H1 (cell line): ENCODE results near the gene ZNF814. TPM values are rescaled to one million over a fixed set of nuclear protein-coding genes. Genes with fewer than 3 reads are reported as not detected.

ENCODE experiments used
- CTCF ChIA-PET: fragments of 300-600 bp; sonication (Branson Sonifier 250); formaldehyde crosslinking; loops from one replicate; lab custom pipeline; 2021; ENCODE audit not compliant: partially characterized antibody; lab: Charles Lee
- POLR2A ChIA-PET: fragments of 300-600 bp; sonication (Branson Sonifier 250); formaldehyde crosslinking; loops from one replicate; lab custom pipeline; 2021; ENCODE audit warnings: inconsistent platforms; ENCODE audit not compliant: partially characterized antibody; lab: Charles Lee
- DNase-seq, 2 experiments: peaks; one replicate each; pipeline versions ENCODE4 v3.0.0 to v3.0.0-alpha.2; 2010 to 2022; ENCODE audit warnings: low spot score in 2 of 2, low read depth in 1 of 2, mixed read lengths in 1 of 2
- FAIRE-seq: peaks from 2 replicates; lab custom pipeline; 2011; peaks lifted over from hg19 to GRCh38; lab: Jason Lieb, UNC
- H2AFZ ChIP-seq: 2 replicates; pipeline ENCODE4 v1.8.1; 2012; ENCODE audit warnings: low read length, inconsistent platforms
- H2AK5ac ChIP-seq: 2 replicates; pipeline ENCODE4 v1.6.1; 2013; ENCODE audit warnings: low read depth, low read length
- H2BK120ac ChIP-seq: replicated peaks from 2 replicates; pipeline ENCODE3; 2013; ENCODE audit warnings: low read depth, low read length, inconsistent platforms
- H2BK12ac ChIP-seq: 2 replicates; pipeline ENCODE4 v1.6.1; 2013; ENCODE audit warnings: low read depth, low read length
- H2BK15ac ChIP-seq: 2 replicates; pipeline ENCODE4 v1.6.1; 2013; ENCODE audit warnings: low read length
- H2BK20ac ChIP-seq: 2 replicates; pipeline ENCODE4 v1.6.1; 2013; ENCODE audit warnings: low read length
- H2BK5ac ChIP-seq: 2 replicates; pipeline ENCODE4 v1.6.1; 2013; ENCODE audit warnings: low read depth, low read length
- H3K14ac ChIP-seq: 2 replicates; pipeline ENCODE4 v1.6.1; 2013; ENCODE audit warnings: inconsistent platforms; ENCODE audit not compliant: insufficient read length
- H3K18ac ChIP-seq: 2 replicates; pipeline ENCODE4 v1.6.1; 2013; ENCODE audit warnings: low read length; ENCODE audit errors: extremely low read depth
- H3K23ac ChIP-seq: 2 replicates; pipeline ENCODE4 v1.6.1; 2013; ENCODE audit warnings: inconsistent platforms; ENCODE audit not compliant: insufficient read length
- H3K23me2 ChIP-seq: 2 replicates; pipeline ENCODE4 v1.6.1; 2013; ENCODE audit warnings: low read depth, low read length
- H3K27ac ChIP-seq: 2 replicates; pipeline ENCODE4 v1.6.1; 2011; ENCODE audit warnings: low read depth, low read length, inconsistent platforms
- H3K27me3 ChIP-seq, 4 experiments: replicated peaks in 1 of 4; 1 replicate in 1 of 4; 2 replicates in 3 of 4; pipeline versions ENCODE4 v1.6.1 to v1.8.1; 2011 to 2013; ENCODE audit warnings: low read length in 3 of 4, mild to moderate bottlenecking in 3 of 4, inconsistent platforms in 2 of 4, mixed read lengths in 2 of 4, moderate library complexity in 1 of 4; ENCODE audit not compliant: control insufficient read depth in 3 of 4, insufficient read depth in 3 of 4; ENCODE audit errors: extremely low read depth in 1 of 4
- H3K36me3 ChIP-seq, 4 experiments: 2 replicates each; pipeline versions ENCODE4 v1.6.1 to v1.8.1; 2011 to 2013; ENCODE audit warnings: mild to moderate bottlenecking in 4 of 4, low read length in 3 of 4, moderate library complexity in 2 of 4, control low read depth in 1 of 4, inconsistent platforms in 1 of 4; ENCODE audit not compliant: insufficient read depth in 4 of 4, control insufficient read depth in 2 of 4
- H3K4ac ChIP-seq: replicated peaks from 2 replicates; pipeline ENCODE3; 2013; ENCODE audit warnings: low read length, low read depth, mixed read lengths, inconsistent platforms; ENCODE audit not compliant: insufficient read length
- H3K4me1 ChIP-seq, 4 experiments: replicated peaks in 1 of 4; 1 replicate in 1 of 4; 2 replicates in 3 of 4; pipeline versions ENCODE4 v1.6.1 to v1.8.1; 2011 to 2013; ENCODE audit warnings: low read length in 3 of 4, inconsistent platforms in 2 of 4, mixed read lengths in 1 of 4; ENCODE audit not compliant: insufficient read depth in 4 of 4, control insufficient read depth in 3 of 4
- H3K4me2 ChIP-seq, 2 experiments: 2 replicates each; pipeline versions ENCODE4 v1.6.1 to v1.8.1; 2011 to 2013; ENCODE audit warnings: low read depth in 2 of 2, low read length in 2 of 2, control low read depth in 1 of 2, inconsistent platforms in 1 of 2, mild to moderate bottlenecking in 1 of 2; ENCODE audit not compliant: insufficient read depth in 1 of 2
- H3K4me3 ChIP-seq, 4 experiments: fragments of 200-600, 300-600 bp in 1 of 4; sonication (generic), shearing (Covaris generic), sonication (Bioruptor Twin) in 1 of 4; 2 replicates each; pipeline versions ENCODE4 v1.5.1 to v1.8.1; 2011 to 2016; ENCODE audit warnings: low read length in 4 of 4, low read depth in 3 of 4, control low read depth in 2 of 4, inconsistent platforms in 2 of 4, mild to moderate bottlenecking in 2 of 4, mixed read lengths in 1 of 4, moderate library complexity in 1 of 4; ENCODE audit not compliant: insufficient read depth in 2 of 4; ENCODE audit errors: extremely low read depth in 1 of 4
- H3K56ac ChIP-seq: replicated peaks from 2 replicates; pipeline ENCODE3; 2013; ENCODE audit warnings: low read depth, mild to moderate bottlenecking, mixed read lengths, low read length, inconsistent platforms; ENCODE audit not compliant: insufficient read length
- H3K79me1 ChIP-seq: 2 replicates; pipeline ENCODE4 v1.6.1; 2013; ENCODE audit warnings: low read depth, low read length, control low read depth
- H3K79me2 ChIP-seq, 2 experiments: 2 replicates each; pipeline versions ENCODE4 v1.6.1 to v1.8.1; 2012 to 2013; ENCODE audit warnings: low read length in 2 of 2, mild to moderate bottlenecking in 2 of 2, inconsistent platforms in 1 of 2; ENCODE audit not compliant: insufficient read depth in 2 of 2, control insufficient read depth in 1 of 2
- H3K9ac ChIP-seq, 4 experiments: replicated peaks in 1 of 4; 1 replicate in 1 of 4; 2 replicates in 3 of 4; pipeline versions ENCODE4 v1.6.1 to v1.8.1; 2011 to 2013; ENCODE audit warnings: low read depth in 3 of 4, low read length in 3 of 4, control low read depth in 2 of 4, mild to moderate bottlenecking in 2 of 4, moderate library complexity in 2 of 4, inconsistent platforms in 1 of 4; ENCODE audit errors: extremely low read depth in 1 of 4
- H3K9me3 ChIP-seq, 2 experiments: 2 replicates each; pipeline versions ENCODE4 v1.6.1 to v1.8.1; 2012 to 2013; ENCODE audit warnings: mild to moderate bottlenecking in 2 of 2, moderate library complexity in 2 of 2, control low read depth in 1 of 2, inconsistent platforms in 1 of 2, low read depth in 1 of 2, low read length in 1 of 2, mixed read lengths in 1 of 2; ENCODE audit not compliant: insufficient read depth in 2 of 2
- H4K20me1 ChIP-seq, 2 experiments: replicated peaks in 1 of 2; 2 replicates each; pipeline versions ENCODE3 to v1.8.1; 2011 to 2013; ENCODE audit warnings: inconsistent platforms in 2 of 2, low read length in 2 of 2, mild to moderate bottlenecking in 1 of 2; ENCODE audit not compliant: insufficient read depth in 2 of 2, control insufficient read depth in 1 of 2
- H4K5ac ChIP-seq: 2 replicates; pipeline ENCODE4 v1.6.1; 2013; ENCODE audit warnings: low read length, low read depth, mixed read lengths, inconsistent platforms; ENCODE audit not compliant: insufficient read length
- H4K8ac ChIP-seq: 2 replicates; pipeline ENCODE4 v1.8.0; 2013; ENCODE audit warnings: mild to moderate bottlenecking, moderate library complexity, low read length, inconsistent platforms; ENCODE audit not compliant: insufficient read depth; ENCODE audit errors: extremely low read depth
- H4K91ac ChIP-seq: replicated peaks from 2 replicates; pipeline ENCODE3; 2013; ENCODE audit warnings: low read length, mixed read lengths, inconsistent platforms; ENCODE audit not compliant: insufficient read length
- HDAC2 ChIP-seq, 2 experiments: fragments of 300-600 bp in 1 of 2; sonication (generic) in 1 of 2; IDR thresholded peaks; 2 replicates each; pipeline ENCODE4 v1.6.1; 2011 to 2012; ENCODE audit warnings: low read depth in 2 of 2, low read length in 2 of 2, mild to moderate bottlenecking in 2 of 2, moderate library complexity in 2 of 2, borderline replicate concordance in 1 of 2, inconsistent platforms in 1 of 2
- HDAC6 ChIP-seq: IDR thresholded peaks from one replicate; pipeline ENCODE4 v1.7.1; 2012; ENCODE audit warnings: low read depth, mild to moderate bottlenecking, inconsistent platforms, low read length, moderate library complexity
- PHF8 ChIP-seq: fragments of 200-600 bp; sonication (generic); conservative IDR thresholded peaks from 2 replicates; pipeline ENCODE4 v1.7.1; 2012; ENCODE audit warnings: low read depth, mild to moderate bottlenecking, inconsistent platforms, low read length, moderate library complexity
- WGBS, 2 experiments: shearing (Covaris generic) in 1 of 2; methylation state at CpG; one replicate each; pipeline versions ENCODE4 v1.1.6 to v1.1.7; 2013 to 2015; ENCODE audit warnings: low lambda C conversion rate in 2 of 2, mixed read lengths in 2 of 2, inconsistent platforms in 1 of 2, low coverage in 1 of 2, missing lambda C conversion rate in 1 of 2; ENCODE audit not compliant: insufficient replicate concordance in 2 of 2, insufficient coverage in 1 of 2, insufficient read length in 1 of 2; ENCODE audit errors: extremely low coverage in 1 of 2, missing lambda C conversion rate in 1 of 2; 5-methylcytosine and 5-hydroxymethylcytosine counted together
- polyA plus RNA-seq, 7 experiments: library from polyadenylated mRNA; depleted of rRNA in 3 of 7; stranded (reverse) in 5 of 7; unstranded in 2 of 7; fragments of >200 nt in 5 of 7; fragments of 200-250 nt in 2 of 7; gene quantifications; 1 replicate in 5 of 7; 2 replicates in 1 of 7; 4 replicates in 1 of 7; pipeline versions ENCODE4 v1.2.1 to v1.2.3, GENCODE V29; 2011 to 2013; ENCODE audit warnings: missing spikeins in 2 of 7, mixed read lengths in 2 of 7
- total RNA-seq: library from RNA; stranded (reverse); fragmentation: NEBNext Ultra II Directional; extraction: Animal tissue kit (Norgen Biotek cat#: 25700); gene quantifications from 2 replicates; pipeline ENCODE4 v1.2.1, GENCODE V29; 2021

Gene ZNF814
- total and polyA plus RNA-seq, 2 of the 8 experiments (the other 6 are each of a cell fraction or from before 2014, with no cell fraction given) = 90.9 to 99.6 TPM

GRCh38 chr19:57817976-57818375, 70.9 kb downstream of the ZNF814 start:
- WGBS, 2 experiments = 91% methylated on average over 14 of the region's 14 CpGs; no CpG with 5 or more reads in 1 of the 2 experiments
- peaks cover 12 to 42% of the 10 kb centered on the region in 2 experiments for H3K79me2 ChIP-seq
- no peaks in the 10 kb centered on the region for H3K27me3 ChIP-seq
- no peak for FAIRE-seq
- DNase-seq = no peak
- H3K14ac ChIP-seq = no peak overlapping the region
- no peak overlapping the region for H3K56ac ChIP-seq
- no peak overlapping the region for H3K4ac ChIP-seq
- H3K9ac ChIP-seq = no peak overlapping the region
- no peaks in the 10 kb centered on the region for H3K9me3 ChIP-seq
- H2BK12ac ChIP-seq = no peak overlapping the region
- H3K4me2 ChIP-seq = no peak overlapping the region; a peak in 1 of 4 replicates
- POLR2A ChIA-PET = interaction anchor here (0.6 to 5.6 kb wide), 4 partner anchors 12 to 70 kb away, joined by 3 to 52 read pairs (median 24); partner anchors contain the start of genes ZNF587B and ZNF814
- no peak overlapping the region for H4K8ac ChIP-seq
- H3K18ac ChIP-seq = no peak overlapping the region
- H4K20me1 ChIP-seq = peaks cover 3 to 7% of the 10 kb centered on the region in 2 experiments
- H3K4me1 ChIP-seq = peaks cover 3 to 7% (median 5%) of the 10 kb centered on the region in 4 experiments
- peaks cover 7% of the 10 kb centered on the region for H3K23me2 ChIP-seq
- no peak overlapping the region for H2BK120ac ChIP-seq
- no peak overlapping the region for H2BK20ac ChIP-seq
- no peak overlapping the region for H4K5ac ChIP-seq
- no peak overlapping the region for H3K27ac ChIP-seq
- H2BK15ac ChIP-seq = no peak overlapping the region
- no peak overlapping the region for H3K4me3 ChIP-seq
- peaks cover 4% of the 10 kb centered on the region; the same call in 1 of the 2 replicates for H3K79me1 ChIP-seq
- TF ChIP-seq PHF8 (no peak), HDAC6 (no peak), HDAC2 (IDR thresholded peaks at IDR 0.05; ENCODE audit: borderline replicate concordance in 1 of 2, low read depth in 2 of 2, low read length in 2 of 2) (no peak)
- no peak overlapping the region for H4K91ac ChIP-seq
- peaks cover 0 to 8% (median 0%) of the 10 kb centered on the region in 4 experiments; a peak in 2 of 8 replicates for H3K36me3 ChIP-seq
- no peak overlapping the region for H2AFZ ChIP-seq
- CTCF ChIA-PET = interaction anchor here (0.8 to 1.3 kb wide), 2 partner anchors 71 to 1749 kb away, joined by 3 to 5 read pairs; partner anchors contain the start of gene ZNF776
- no peak overlapping the region for H3K23ac ChIP-seq
- H2BK5ac ChIP-seq = no peak overlapping the region
- H2AK5ac ChIP-seq = 0 out of 2 replicates have a peak overlapping the region, but pooled peaks have one; percentile 15
